Tibial nerve (tissue), 4 donors: ENCODE measurements around the gene TFDP2.

ENCODE experiments used
- EP300 ChIP-seq, 2 donors: sonication (generic); formaldehyde crosslinking; IDR thresholded peaks; one replicate each; pipeline ENCODE4 v1.6.1; 2017; ENCODE audit warnings: antibody characterized with exemption in 2 of 2, mild to moderate bottlenecking in 1 of 2
- TF ChIP-seq, protein P1 (sequence below), 5 experiments: fragments of 200-600 bp in 3 of 5; fragments of 450-650 bp in 2 of 5; sonication (generic) in 3 of 5; IDR thresholded peaks; one replicate each; pipeline ENCODE4 v1.5.1; 2016 to 2019; ENCODE audit warnings: antibody characterized with exemption in 5 of 5, mild to moderate bottlenecking in 3 of 5, moderate library complexity in 2 of 5

DNA sequence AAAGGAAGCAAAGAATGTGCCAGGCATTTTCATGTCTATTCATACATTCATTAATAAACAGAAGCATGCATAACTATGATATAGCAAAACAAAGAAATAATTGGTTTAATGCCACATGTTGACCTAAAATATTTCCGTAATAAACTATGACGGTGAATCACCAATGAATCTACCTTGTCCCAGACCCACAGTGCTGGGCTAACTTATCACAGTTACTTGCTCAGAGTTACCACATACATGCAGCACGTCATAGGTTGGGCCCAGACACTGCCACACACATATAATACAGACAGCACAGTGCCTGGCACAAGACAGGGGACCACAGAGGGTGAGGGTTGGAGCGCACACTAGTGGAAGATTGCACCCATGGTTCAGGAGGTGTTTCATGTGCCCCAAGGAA lies 186.0 kb downstream of the TFDP2 start:
- TF ChIP-seq, protein P1, sequence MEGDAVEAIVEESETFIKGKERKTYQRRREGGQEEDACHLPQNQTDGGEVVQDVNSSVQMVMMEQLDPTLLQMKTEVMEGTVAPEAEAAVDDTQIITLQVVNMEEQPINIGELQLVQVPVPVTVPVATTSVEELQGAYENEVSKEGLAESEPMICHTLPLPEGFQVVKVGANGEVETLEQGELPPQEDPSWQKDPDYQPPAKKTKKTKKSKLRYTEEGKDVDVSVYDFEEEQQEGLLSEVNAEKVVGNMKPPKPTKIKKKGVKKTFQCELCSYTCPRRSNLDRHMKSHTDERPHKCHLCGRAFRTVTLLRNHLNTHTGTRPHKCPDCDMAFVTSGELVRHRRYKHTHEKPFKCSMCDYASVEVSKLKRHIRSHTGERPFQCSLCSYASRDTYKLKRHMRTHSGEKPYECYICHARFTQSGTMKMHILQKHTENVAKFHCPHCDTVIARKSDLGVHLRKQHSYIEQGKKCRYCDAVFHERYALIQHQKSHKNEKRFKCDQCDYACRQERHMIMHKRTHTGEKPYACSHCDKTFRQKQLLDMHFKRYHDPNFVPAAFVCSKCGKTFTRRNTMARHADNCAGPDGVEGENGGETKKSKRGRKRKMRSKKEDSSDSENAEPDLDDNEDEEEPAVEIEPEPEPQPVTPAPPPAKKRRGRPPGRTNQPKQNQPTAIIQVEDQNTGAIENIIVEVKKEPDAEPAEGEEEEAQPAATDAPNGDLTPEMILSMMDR (IDR thresholded peaks at IDR 0.05): no peak
- TF ChIP-seq EP300 (IDR thresholded peaks at IDR 0.05): no peak
